Activated B cell treated with CpG ODN at 0.5 μM for 24 hours (primary cell): ENCODE results near the gene GSC2. TPM values are rescaled to one million over a fixed set of nuclear protein-coding genes. Genes with fewer than 3 reads are reported as not detected.

Experiments used
- ATAC-seq: fragments of 200-7000 bp; cut with Tn5 transposase; one replicate; pipeline ENCODE4 v1.10.0; 2021; ENCODE audit warnings: low read depth, mild to moderate bottlenecking, moderate library complexity
- CTCF ChIA-PET: fragments of 350-600 bp; sonication (Branson Sonifier 250); formaldehyde crosslinking; loops from one replicate; lab custom pipeline; 2021; ENCODE audit warnings: antibody characterized with exemption; lab: Charles Lee
- POLR2A ChIA-PET: fragments of 350-600 bp; sonication (Branson Sonifier 250); formaldehyde crosslinking; loops from one replicate; lab custom pipeline; 2021; ENCODE audit warnings: antibody characterized with exemption; lab: Charles Lee
- DNase-seq: peaks from one replicate; pipeline ENCODE4 v3.0.0; 2022
- H3K27ac Mint-ChIP-seq: one replicate; pipeline ENCODE4 v1.8.0; 2020; ENCODE audit warnings: mixed read lengths
- H3K27me3 Mint-ChIP-seq: one replicate; pipeline ENCODE4 v1.8.0; 2021; ENCODE audit warnings: mixed read lengths
- H3K36me3 Mint-ChIP-seq: one replicate; pipeline ENCODE4 v1.8.0; 2021; ENCODE audit warnings: low read depth, mixed read lengths
- H3K4me1 Mint-ChIP-seq: one replicate; pipeline ENCODE4 v1.8.0; 2021; ENCODE audit warnings: mixed read lengths
- H3K4me3 Mint-ChIP-seq: one replicate; pipeline ENCODE4 v1.8.0; 2020; ENCODE audit warnings: mild to moderate bottlenecking, mixed read lengths
- H3K9me3 Mint-ChIP-seq: one replicate; pipeline ENCODE4 v1.8.0; 2020; ENCODE audit warnings: mixed read lengths
- intact Hi-C: fragments of 100-400 bp; cut with micrococcal nuclease; formaldehyde crosslinking; loops from one replicate; pipeline ENCODE4 v1.15.1; 2024
- total RNA-seq: library from RNA; stranded (reverse); gene quantifications from 2 replicates; pipeline ENCODE4 v1.2.3, GENCODE V29; 2022
- TF ChIP-seq, protein P1 (sequence below): fragments of 200-600 bp; IDR thresholded peaks from one replicate; pipeline ENCODE4 v1.8.0; 2022; ENCODE audit warnings: antibody characterized with exemption, mild to moderate bottlenecking

GSC2 gene
- total RNA-seq, 1 donor from 2014 or later, result not detected

DNA sequence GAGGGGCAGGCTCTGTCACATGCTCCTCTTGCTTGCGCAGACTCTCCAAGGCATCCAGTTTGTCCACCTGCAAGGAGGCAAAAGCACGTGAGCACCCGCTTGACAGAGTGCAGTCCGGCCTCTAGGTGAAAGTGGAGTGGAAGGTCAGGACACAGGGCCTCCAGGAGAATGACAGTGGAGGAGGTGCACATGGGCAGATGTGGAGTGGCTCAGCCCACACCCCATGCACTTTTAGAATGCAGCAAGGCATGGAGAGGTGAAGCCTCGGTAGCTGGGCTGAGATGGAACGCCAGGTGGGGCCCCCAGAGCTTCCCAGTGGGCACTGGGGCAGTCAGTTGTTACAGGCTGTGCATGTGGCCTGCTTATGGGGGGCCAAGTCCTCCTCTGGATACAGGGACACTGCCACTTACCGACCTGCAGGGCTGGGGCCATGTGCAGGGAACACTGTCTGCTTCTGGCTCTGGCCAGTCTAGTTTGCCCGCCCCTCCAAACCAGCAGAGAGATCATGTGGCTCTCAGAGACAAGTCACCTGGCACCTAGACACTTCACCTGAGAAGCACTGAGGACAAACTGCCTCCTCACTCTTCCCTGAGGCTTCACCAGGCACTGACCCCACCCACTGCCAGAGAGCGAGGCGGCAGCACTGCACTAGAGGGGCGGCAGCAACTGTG lies 30.8 kb upstream of the GSC2 start:
- DNase-seq (no peak), ATAC-seq (no peak)
- intact Hi-C loops, result no loop called here
- peaks cover 3% of the 10 kb centered on the region for H3K36me3 Mint-ChIP-seq
- H3K9me3 Mint-ChIP-seq, result no peaks in the 10 kb centered on the region
- no peak overlapping the region for H3K27ac Mint-ChIP-seq
- no peaks in the 10 kb centered on the region for H3K27me3 Mint-ChIP-seq
- ChIA-PET CTCF (interaction anchor here (3.1 kb wide), 1 partner anchor 297 kb away, joined by 21 read pairs; the partner anchor contains the start of genes CDC45 and UFD1), POLR2A (no interaction called here)
- peaks cover 10% of the 10 kb centered on the region for H3K4me1 Mint-ChIP-seq
- H3K4me3 Mint-ChIP-seq, result peak overlapping the region; percentile 7
- TF ChIP-seq, protein P1, sequence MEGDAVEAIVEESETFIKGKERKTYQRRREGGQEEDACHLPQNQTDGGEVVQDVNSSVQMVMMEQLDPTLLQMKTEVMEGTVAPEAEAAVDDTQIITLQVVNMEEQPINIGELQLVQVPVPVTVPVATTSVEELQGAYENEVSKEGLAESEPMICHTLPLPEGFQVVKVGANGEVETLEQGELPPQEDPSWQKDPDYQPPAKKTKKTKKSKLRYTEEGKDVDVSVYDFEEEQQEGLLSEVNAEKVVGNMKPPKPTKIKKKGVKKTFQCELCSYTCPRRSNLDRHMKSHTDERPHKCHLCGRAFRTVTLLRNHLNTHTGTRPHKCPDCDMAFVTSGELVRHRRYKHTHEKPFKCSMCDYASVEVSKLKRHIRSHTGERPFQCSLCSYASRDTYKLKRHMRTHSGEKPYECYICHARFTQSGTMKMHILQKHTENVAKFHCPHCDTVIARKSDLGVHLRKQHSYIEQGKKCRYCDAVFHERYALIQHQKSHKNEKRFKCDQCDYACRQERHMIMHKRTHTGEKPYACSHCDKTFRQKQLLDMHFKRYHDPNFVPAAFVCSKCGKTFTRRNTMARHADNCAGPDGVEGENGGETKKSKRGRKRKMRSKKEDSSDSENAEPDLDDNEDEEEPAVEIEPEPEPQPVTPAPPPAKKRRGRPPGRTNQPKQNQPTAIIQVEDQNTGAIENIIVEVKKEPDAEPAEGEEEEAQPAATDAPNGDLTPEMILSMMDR, result no peak

DNA sequence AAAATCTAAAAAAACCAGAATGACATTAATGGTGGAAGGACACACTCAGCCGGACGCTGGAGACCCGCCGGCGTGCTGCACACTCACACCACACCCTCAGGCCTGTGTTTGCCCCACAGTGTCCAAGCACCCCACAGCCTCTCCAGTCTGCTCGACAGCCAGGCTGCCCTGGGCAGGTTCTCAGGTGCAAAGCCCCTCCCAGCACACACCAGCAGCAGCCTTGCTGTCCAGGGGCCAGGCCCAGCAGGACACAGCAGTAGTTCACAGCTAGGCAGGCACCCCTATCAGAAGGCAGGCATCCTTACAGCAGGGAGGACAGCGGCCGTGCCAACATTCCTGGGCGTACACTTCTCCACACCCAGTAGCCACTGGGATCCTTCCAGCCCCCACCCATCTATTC lies 30.1 kb upstream of the GSC2 start:
- Mint-ChIP-seq H3K4me3 (peak overlapping the region; percentile 7), H3K36me3 (peaks cover 4% of the 10 kb centered on the region), H3K27ac (no peak overlapping the region), H3K9me3 (no peaks in the 10 kb centered on the region), H3K4me1 (peaks cover 14% of the 10 kb centered on the region), H3K27me3 (no peaks in the 10 kb centered on the region)
- TF ChIP-seq, protein P1, result no peak
- ATAC-seq (no peak), DNase-seq (no peak)
- POLR2A ChIA-PET, result interaction anchor here (2.6 kb wide), 1 partner anchor 450 kb away, joined by 7 read pairs; no protein-coding TSS in a partner anchor
- CTCF ChIA-PET, result interaction anchor here (0.7 to 3.1 kb wide), 6 partner anchors 36 to 450 kb away, joined by 3 to 21 read pairs (median 4); partner anchors contain the start of genes CDC45, ESS2 and UFD1
- intact Hi-C loops, result no loop called here

DNA sequence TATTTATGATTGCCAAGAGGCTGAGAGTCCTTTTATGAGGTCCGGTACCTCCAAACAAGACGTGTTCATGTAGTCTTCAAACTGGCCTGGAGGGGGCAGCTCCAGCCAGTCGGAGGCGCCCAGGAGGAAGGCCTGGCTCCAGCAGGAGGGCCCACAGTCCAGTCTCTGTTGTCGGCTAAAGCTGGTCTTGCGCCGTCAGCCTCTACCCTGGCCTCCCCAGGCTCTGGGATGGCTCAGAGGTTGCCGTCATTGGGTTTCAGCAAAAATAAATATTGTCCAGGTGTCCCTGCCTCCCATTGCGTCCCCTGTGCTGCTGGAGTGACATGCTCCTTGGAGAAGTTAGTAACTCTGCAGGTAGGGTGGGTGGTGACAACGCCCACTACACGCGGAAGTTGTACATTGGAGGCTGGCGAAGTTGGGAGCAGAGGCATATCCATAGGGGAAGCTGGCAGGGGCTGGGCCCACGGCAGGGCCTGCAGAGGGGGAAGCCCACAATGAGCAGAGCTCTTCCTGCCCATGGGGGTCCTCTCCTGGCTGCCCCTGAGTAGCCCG lies 29.5 kb upstream of the GSC2 start:
- intact Hi-C loops, result loop anchor here (1.0 to 5.0 kb wide), 9 partner anchors 35 to 678 kb away; partner anchors contain the start of genes CDC45, CLTCL1, DGCR2 and ESS2
- no peaks in the 10 kb centered on the region for H3K27me3 Mint-ChIP-seq
- DNase-seq, result no peak
- ChIA-PET POLR2A (interaction anchor here (1.2 to 2.6 kb wide), 6 partner anchors 35 to 450 kb away, joined by 4 to 14 read pairs (median 9); partner anchors contain the start of genes CDC45, DGCR2, ESS2 and HIRA), CTCF (interaction anchor here (0.7 to 3.1 kb wide), 9 partner anchors 35 to 450 kb away, joined by 3 to 21 read pairs (median 3); partner anchors contain the start of genes CDC45, ESS2 and UFD1)
- TF ChIP-seq, protein P1, result no peak
- H3K9me3 Mint-ChIP-seq, result no peaks in the 10 kb centered on the region
- peak overlapping the region; percentile 85 for H3K4me3 Mint-ChIP-seq
- ATAC-seq, result peak; percentile 53
- H3K36me3 Mint-ChIP-seq, result peaks cover 4% of the 10 kb centered on the region
- peak overlapping the region; percentile 68 for H3K27ac Mint-ChIP-seq
- peaks cover 20% of the 10 kb centered on the region for H3K4me1 Mint-ChIP-seq

DNA sequence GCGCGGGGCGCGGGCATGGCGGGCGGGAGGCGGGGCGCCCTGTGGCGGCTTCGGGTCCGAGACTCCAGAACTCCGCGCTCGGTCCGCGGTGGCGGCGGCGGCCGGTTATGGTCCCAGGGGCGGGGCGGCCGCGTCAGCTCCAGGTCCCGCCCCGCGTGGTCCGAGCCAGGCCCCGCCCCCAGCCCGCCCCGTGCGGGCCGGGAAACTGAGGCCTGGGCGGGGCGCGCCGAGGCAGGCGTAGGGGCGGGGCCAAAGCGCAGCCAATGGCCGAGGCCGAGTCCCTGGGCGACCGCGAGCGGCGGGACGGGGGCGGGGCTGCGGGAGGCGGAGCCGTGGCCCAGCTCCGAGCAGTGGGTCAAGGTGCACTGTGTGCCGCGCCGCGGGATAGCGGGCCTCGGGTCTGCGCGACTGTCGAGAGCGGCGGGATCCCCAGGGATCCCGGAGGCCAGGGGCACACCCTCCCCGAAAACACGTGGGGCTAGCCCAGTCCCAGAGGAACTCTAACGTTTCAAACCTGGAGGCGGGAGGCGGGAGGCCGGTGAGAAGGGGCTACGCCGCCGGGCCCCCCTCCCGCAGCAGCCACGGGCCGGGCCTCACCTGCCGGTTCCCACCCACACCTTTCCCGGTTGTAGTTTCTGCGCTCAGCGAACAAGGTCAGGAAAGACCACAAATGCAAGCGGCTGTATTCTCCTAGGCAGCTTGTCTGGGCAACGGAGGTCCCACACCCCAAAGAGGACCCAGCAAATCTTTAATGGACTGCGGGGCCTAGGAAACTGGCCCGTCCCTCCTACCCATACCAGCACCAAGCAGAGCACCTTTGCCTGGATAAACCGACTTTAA lies 28.8 kb upstream of the GSC2 start, which contains the start of gene SLC25A1:
Gene SLC25A1 (minus strand): TSS at position 80 of the 840 bp plus-strand sequence. CDS start 63 bp downstream, at position 17.
- Mint-ChIP-seq H3K36me3 (peaks cover 4% of the 10 kb centered on the region), H3K9me3 (no peaks in the 10 kb centered on the region), H3K27me3 (no peaks in the 10 kb centered on the region), H3K4me3 (peak within 1 kb of the TSS; percentile 85), H3K4me1 (peaks cover 27% of the 10 kb centered on the region), H3K27ac (peak within 1 kb of the TSS; percentile 68)
- intact Hi-C loops, result loop anchor here (1.0 to 5.0 kb wide), 10 partner anchors 35 to 678 kb away; partner anchors contain the start of genes CDC45, CLTCL1, DGCR2 and ESS2
- TF ChIP-seq, protein P1, result no peak
- DNase-seq, result peak; percentile 84
- POLR2A ChIA-PET, result interaction anchor here (0.6 to 2.6 kb wide), 8 partner anchors 9 to 770 kb away, joined by 3 to 14 read pairs (median 6); partner anchors contain the start of genes CDC45, DGCR2, ESS2 and HIRA
- peak; percentile 75 for ATAC-seq
- CTCF ChIA-PET, result interaction anchor here (0.7 to 3.1 kb wide), 7 partner anchors 34 to 451 kb away, joined by 3 to 21 read pairs (median 4); partner anchors contain the start of genes CDC45, ESS2 and UFD1
